ENCODE data around the gene ZBTB47. TPM values are rescaled to one million over a fixed set of nuclear protein-coding genes. Genes with fewer than 3 reads are reported as not detected.

ZBTB47 gene
- total RNA-seq, 1 experiment from 2014 or later, result 8.8 TPM

- no peak for DNase-seq (ENCODE audit: low read depth)
Measured at GRCh38 chr3:42712344-42712648, 58.8 kb downstream of the ZBTB47 start.

DNA sequence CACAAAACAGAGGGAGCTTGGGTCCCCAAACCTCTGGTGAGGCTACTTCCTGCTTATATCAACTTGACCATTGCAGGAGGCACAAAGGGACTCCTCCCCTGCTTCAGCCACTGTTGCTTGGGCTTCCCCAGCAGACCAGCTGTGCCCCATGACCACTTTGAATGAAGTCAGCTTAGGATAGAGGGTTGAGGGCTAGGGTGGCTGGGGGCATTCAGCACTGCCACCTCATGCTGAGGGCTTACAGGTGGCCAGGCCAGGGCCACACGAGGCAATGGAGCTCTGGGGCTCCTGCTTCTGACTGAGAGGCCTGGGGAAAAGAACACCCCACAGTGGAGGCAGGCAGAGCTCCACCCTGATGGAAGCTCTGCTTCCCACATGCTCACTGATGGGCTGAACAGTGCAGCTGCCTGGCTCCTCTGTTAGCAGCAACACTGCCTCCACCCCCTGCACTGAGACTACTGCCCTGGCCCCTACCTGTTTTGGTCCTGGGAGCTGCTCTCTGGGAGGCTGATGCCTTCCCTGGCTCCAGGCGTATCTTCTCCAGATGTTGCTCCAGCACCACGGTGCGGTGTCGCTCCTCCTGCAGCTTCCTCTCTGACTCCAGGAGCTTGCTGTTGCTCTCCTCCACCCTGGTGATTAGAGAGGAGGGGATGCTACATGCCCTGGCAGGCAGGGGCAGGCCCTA, 59.3 kb downstream of the ZBTB47 start:
- no peak for DNase-seq (ENCODE audit: low read depth)

DNA sequence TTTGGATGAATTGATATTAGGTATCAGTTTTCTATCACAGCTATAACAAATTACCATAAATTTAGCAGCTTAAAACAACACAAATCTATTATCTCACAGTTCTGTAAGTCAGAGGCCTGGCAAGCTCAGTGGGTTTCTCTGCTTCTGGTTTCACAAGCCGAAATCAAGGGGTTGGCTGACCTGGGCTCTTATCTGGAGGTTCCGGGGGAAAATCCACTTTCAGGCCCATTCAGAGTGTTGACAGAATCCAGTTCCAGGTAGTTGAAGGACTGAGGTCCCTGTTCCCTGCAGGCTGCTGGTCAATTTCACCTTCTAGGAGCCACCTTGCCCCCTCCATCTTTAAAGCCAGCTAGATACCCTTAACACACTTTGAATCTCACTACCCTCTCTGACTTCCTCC, 60.2 kb downstream of the ZBTB47 start:
- no peak for DNase-seq (ENCODE audit: low read depth)

GRCh38 chr3:42714171-42714852, 60.8 kb downstream of the ZBTB47 start:
- no peak for DNase-seq (ENCODE audit: low read depth)

Other genes with a start within 250 kb of the ZBTB47 start
- 1.5 and 1.6 TPM in 2 replicates for gene LYZL4, start 243.1 kb upstream of the ZBTB47 start, total RNA-seq (2014; rRNA removed; shearing (Covaris generic))
- 186 and 215 TPM in 2 replicates for gene VIPR1, start 151.1 kb upstream of the ZBTB47 start, total RNA-seq (2014; rRNA removed; shearing (Covaris generic))
- 100 and 113 TPM in 2 replicates for gene SEC22C, start 71.7 kb upstream of the ZBTB47 start, total RNA-seq (2014; rRNA removed; shearing (Covaris generic))
- 59.2 and 67.4 TPM in 2 replicates for gene SS18L2, start 62.8 kb upstream of the ZBTB47 start, total RNA-seq (2014; rRNA removed; shearing (Covaris generic))
- gene NKTR, start 53.0 kb upstream of the ZBTB47 start, total RNA-seq (2014; rRNA removed; shearing (Covaris generic)), result 21.5 and 28.0 TPM in 2 replicates
- gene KLHL40, start 31.8 kb downstream of the ZBTB47 start, total RNA-seq (2014; rRNA removed; shearing (Covaris generic)), result not detected in 2 replicates
- gene HHATL, start 49.1 kb downstream of the ZBTB47 start, total RNA-seq (2014; rRNA removed; shearing (Covaris generic)), result not detected in 2 replicates
- gene CCDC13, start 119.6 kb downstream of the ZBTB47 start, total RNA-seq (2014; rRNA removed; shearing (Covaris generic)), result 0.20 and 0.48 TPM in 2 replicates
- gene HIGD1A, start 150.8 kb downstream of the ZBTB47 start, total RNA-seq (2014; rRNA removed; shearing (Covaris generic)), result 245 and 278 TPM in 2 replicates
- not detected in 2 replicates for gene ACKR2, start 155.7 kb downstream of the ZBTB47 start, total RNA-seq (2014; rRNA removed; shearing (Covaris generic))
- gene CYP8B1, start 222.2 kb downstream of the ZBTB47 start, total RNA-seq (2014; rRNA removed; shearing (Covaris generic)), result not detected in 2 replicates